Naive thymus-derived CD4-positive, alpha-beta T cell (primary cell): Measurements from ENCODE around the gene FUCA1. TPM values are rescaled to one million over a fixed set of nuclear protein-coding genes. Genes with fewer than 3 reads are reported as not detected.
"Not testable (repeated sequence)": the region's sequence is repeated elsewhere in the genome, so short reads cannot be mapped to it uniquely, and the experiment has no call there.

Experiments
- ATAC-seq: fragments of 150-1000 bp; cut with Tn5 transposase; 2 replicates; pipeline ENCODE4 v1.10.0; 2021; ENCODE audit warnings: mild to moderate bottlenecking, moderate library complexity
- CTCF ChIA-PET: fragments of 350-600 bp; sonication (Branson Sonifier 250); formaldehyde crosslinking; loops from one replicate; lab custom pipeline; 2021; ENCODE audit warnings: antibody characterized with exemption; lab: Charles Lee
- POLR2A ChIA-PET: fragments of 350-600 bp; sonication (Branson Sonifier 250); formaldehyde crosslinking; loops from one replicate; lab custom pipeline; 2021; ENCODE audit warnings: antibody characterized with exemption, inconsistent platforms; lab: Charles Lee
- DNase-seq, 9 donors: peaks; one replicate each; pipeline versions ENCODE4 v3.0.0 to v3.0.0-alpha.2; 2020 to 2022; ENCODE audit warnings: mixed read lengths in 1 of 9
- H3K27ac ChIP-seq: one replicate; pipeline ENCODE4 v1.7.0; 2013; ENCODE audit warnings: mild to moderate bottlenecking, low read depth, low read length, moderate library complexity
- H3K27me3 ChIP-seq, 2 donors: one replicate each; pipeline ENCODE4 v1.7.0; 2013; ENCODE audit warnings: low read length in 2 of 2, mild to moderate bottlenecking in 2 of 2, moderate library complexity in 2 of 2; ENCODE audit not compliant: control insufficient read depth in 2 of 2, insufficient read depth in 2 of 2
- H3K36me3 ChIP-seq, 3 experiments: 1 replicate in 2 of 3; 2 replicates in 1 of 3; pipeline ENCODE4 v1.7.0; 2013; ENCODE audit warnings: low read length in 3 of 3, mild to moderate bottlenecking in 3 of 3, moderate library complexity in 1 of 3; ENCODE audit not compliant: insufficient read depth in 3 of 3, control insufficient read depth in 2 of 3
- H3K4me1 ChIP-seq, 2 donors: one replicate each; pipeline ENCODE4 v1.7.0; 2013; ENCODE audit warnings: low read length in 2 of 2, mild to moderate bottlenecking in 2 of 2, moderate library complexity in 1 of 2; ENCODE audit not compliant: control insufficient read depth in 2 of 2, insufficient read depth in 2 of 2
- H3K4me3 ChIP-seq: 2 replicates; pipeline ENCODE4 v1.7.0; 2013; ENCODE audit warnings: mild to moderate bottlenecking, low read length
- H3K9me3 ChIP-seq, 3 experiments: 1 replicate in 2 of 3; 2 replicates in 1 of 3; pipeline ENCODE4 v1.7.0; 2013; ENCODE audit warnings: low read length in 3 of 3; ENCODE audit not compliant: control insufficient read depth in 2 of 3
- H3K27ac Mint-ChIP-seq, 9 donors: one replicate each; pipeline ENCODE4 v1.8.0; 2020 to 2022; ENCODE audit warnings: mixed read lengths in 9 of 9, mild to moderate bottlenecking in 8 of 9, moderate library complexity in 5 of 9, inconsistent platforms in 2 of 9
- H3K27me3 Mint-ChIP-seq, 5 donors: one replicate each; pipeline ENCODE4 v1.8.0; 2021 to 2022; ENCODE audit warnings: mixed read lengths in 5 of 5, mild to moderate bottlenecking in 1 of 5
- H3K36me3 Mint-ChIP-seq, 5 donors: one replicate each; pipeline ENCODE4 v1.8.0; 2020 to 2022; ENCODE audit warnings: mixed read lengths in 5 of 5, mild to moderate bottlenecking in 3 of 5, inconsistent platforms in 1 of 5
- H3K4me1 Mint-ChIP-seq, 7 donors: one replicate each; pipeline ENCODE4 v1.8.0; 2020 to 2022; ENCODE audit warnings: mixed read lengths in 7 of 7, mild to moderate bottlenecking in 3 of 7, inconsistent platforms in 1 of 7
- H3K4me3 Mint-ChIP-seq, 10 donors: one replicate each; pipeline ENCODE4 v1.8.0; 2020 to 2022; ENCODE audit warnings: mild to moderate bottlenecking in 10 of 10, mixed read lengths in 10 of 10, moderate library complexity in 6 of 10, inconsistent platforms in 2 of 10
- H3K9me3 Mint-ChIP-seq, 11 donors: one replicate each; pipeline ENCODE4 v1.8.0; 2020 to 2022; ENCODE audit warnings: mixed read lengths in 11 of 11, mild to moderate bottlenecking in 4 of 11, inconsistent platforms in 1 of 11, moderate library complexity in 1 of 11
- intact Hi-C, 2 donors: fragments of 100-400 bp; cut with micrococcal nuclease; formaldehyde crosslinking; loops; one replicate each; pipeline ENCODE4 v1.15.1; 2023
- polyA plus RNA-seq, 2 donors: library from polyadenylated mRNA; unstranded; fragments of 300-500 nt; fragmentation: Illumina TruSeq; gene quantifications; one replicate each; pipeline ENCODE4 v1.2.3, GENCODE V29; 2021
- total RNA-seq, 6 experiments: library from RNA in 5 of 6; stranded (reverse) in 5 of 6; gene quantifications; 1 replicate in 5 of 6; 2 replicates in 1 of 6; pipeline ENCODE4 v1.2.3 and lab custom pipeline; 2021 to 2026

The FUCA1 gene
- total and polyA plus RNA-seq, 7 experiments from 2014 or later = 4.9 to 62.7 (median 16.3) TPM

GRCh38 chr1:23806280-23806679 lies 61.8 kb downstream of the FUCA1 start:
- H3K27me3 ChIP-seq = no peaks in the 10 kb centered on the region
- Mint-ChIP-seq H3K9me3 (no peaks in the 10 kb centered on the region), H3K4me1 (peaks cover 15 to 28% (median 24%) of the 10 kb centered on the region in 7 donors), H3K36me3 (peaks cover 0 to 17% (median 1%) of the 10 kb centered on the region in 5 donors), H3K27ac (peak overlapping the region in 2 of 9 donors; percentile 22 to 41), H3K27me3 (no peaks in the 10 kb centered on the region), H3K4me3 (no peak overlapping the region)
- H3K36me3 ChIP-seq = peaks cover 0 to 20% (median 0%) of the 10 kb centered on the region in 3 experiments
- CTCF ChIA-PET = interaction anchor here (1.6 kb wide), 1 partner anchor 110 kb away, joined by 9 read pairs; no protein-coding TSS in a partner anchor
- intact Hi-C loops = no loop called here
- no peak for ATAC-seq
- no peak overlapping the region for H3K27ac ChIP-seq
- peaks cover 4 to 15% of the 10 kb centered on the region in 2 donors for H3K4me1 ChIP-seq
- no peak for DNase-seq
- POLR2A ChIA-PET = no interaction called here
- no peaks in the 10 kb centered on the region for H3K9me3 ChIP-seq
- no peak overlapping the region for H3K4me3 ChIP-seq

DNA sequence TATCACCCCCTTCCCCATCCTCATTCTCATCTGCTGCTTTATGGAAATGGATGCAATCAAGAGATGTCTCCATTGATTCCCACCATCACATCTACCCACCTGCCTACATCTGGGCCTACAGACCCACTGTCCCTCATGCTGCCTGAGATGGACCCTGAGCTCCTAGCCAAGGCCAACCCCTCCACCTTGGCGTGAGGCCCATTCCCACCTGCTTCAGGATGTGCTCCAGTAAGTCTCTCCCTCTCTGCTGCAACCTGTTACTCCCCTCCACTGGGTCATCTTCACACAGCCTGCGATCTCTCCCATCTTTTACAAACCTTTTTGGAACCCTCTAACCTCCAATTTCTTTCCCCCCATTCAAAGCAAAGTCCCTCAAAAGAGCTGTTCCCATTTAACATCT lies 63.1 kb downstream of the FUCA1 start:
- peaks cover 7 to 10% of the 10 kb centered on the region in 2 donors for H3K4me1 ChIP-seq
- H3K27ac ChIP-seq = no peak overlapping the region
- DNase-seq = no peak
- Mint-ChIP-seq H3K27ac (peak overlapping the region in 6 of 9 donors; percentile 5 to 83 (median 16)), H3K9me3 (no peaks in the 10 kb centered on the region), H3K36me3 (peaks cover 0 to 15% (median 0%) of the 10 kb centered on the region in 5 donors), H3K4me3 (peak overlapping the region in 1 of 10 donors; percentile 2), H3K27me3 (no peaks in the 10 kb centered on the region), H3K4me1 (peaks cover 3 to 23% (median 22%) of the 10 kb centered on the region in 7 donors)
- H3K4me3 ChIP-seq = no peak overlapping the region
- ChIA-PET CTCF (interaction anchor here (0.7 kb wide), 1 partner anchor 113 kb away, joined by 4 read pairs; no protein-coding TSS in a partner anchor), POLR2A (interaction anchor here (0.6 kb wide), 2 partner anchors 26 to 119 kb away, joined by 3 read pairs; no protein-coding TSS in a partner anchor)
- H3K36me3 ChIP-seq = peaks cover 0 to 26% (median 0%) of the 10 kb centered on the region in 3 experiments
- no peaks in the 10 kb centered on the region for H3K9me3 ChIP-seq
- no peak for ATAC-seq
- intact Hi-C loops = no loop called here
- no peaks in the 10 kb centered on the region for H3K27me3 ChIP-seq

DNA sequence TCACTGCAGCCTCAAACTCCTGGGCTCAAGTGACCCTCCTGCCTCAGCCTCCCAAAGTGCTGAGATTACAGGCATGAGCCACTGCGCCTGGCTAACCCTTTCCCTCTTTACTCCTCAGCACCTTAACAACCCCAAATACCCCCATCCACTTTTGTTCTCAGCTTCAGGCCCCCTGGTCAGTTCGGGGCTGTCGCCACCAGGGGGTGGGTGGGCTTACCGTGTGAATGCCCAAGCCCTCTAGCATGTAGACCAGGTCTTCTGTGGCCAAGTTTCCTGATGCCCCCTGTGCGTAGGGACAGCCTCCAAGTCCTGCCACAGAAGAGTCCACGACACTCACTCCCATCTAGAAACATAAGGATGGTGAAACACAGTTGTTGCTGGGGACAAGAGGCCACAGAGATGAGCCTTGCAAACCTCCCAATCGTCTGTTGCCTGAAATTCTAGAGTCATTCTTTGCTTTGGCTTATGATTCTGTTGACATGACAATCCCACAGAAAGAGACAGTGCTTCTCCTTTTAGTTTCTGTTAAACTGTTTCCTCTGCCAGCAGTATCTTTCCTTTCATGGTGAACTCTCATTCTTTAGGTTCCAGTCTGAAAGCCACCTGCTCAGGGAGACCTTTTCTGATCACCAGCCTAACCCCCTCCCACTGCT lies 63.8 kb downstream of the FUCA1 start:
- Histone ChIP-seq H3K36me3 (peaks cover 0 to 26% (median 0%) of the 10 kb centered on the region in 3 experiments), H3K4me3 (no peak overlapping the region), H3K27me3 (no peaks in the 10 kb centered on the region), H3K4me1 (peaks cover 7 to 12% of the 10 kb centered on the region in 2 donors), H3K27ac (no peak overlapping the region), H3K9me3 (no peaks in the 10 kb centered on the region)
- Mint-ChIP-seq H3K9me3 (no peaks in the 10 kb centered on the region), H3K4me3 (peak overlapping the region in 1 of 10 donors; percentile 20), H3K27ac (peak overlapping the region in 4 of 9 donors; percentile 2 to 69 (median 62)), H3K36me3 (peaks cover 0 to 15% (median 0%) of the 10 kb centered on the region in 5 donors), H3K4me1 (peaks cover 6 to 24% (median 20%) of the 10 kb centered on the region in 7 donors), H3K27me3 (no peaks in the 10 kb centered on the region)
- ATAC-seq (no peak), DNase-seq (no peak)
- intact Hi-C loops = no loop called here
- ChIA-PET CTCF (interaction anchor here (3.0 kb wide), 1 partner anchor 112 kb away, joined by 14 read pairs; no protein-coding TSS in a partner anchor), POLR2A (interaction anchor here (0.6 kb wide), 1 partner anchor 120 kb away, joined by 3 read pairs; no protein-coding TSS in a partner anchor)

GRCh38 chr1:23803674-23804073 lies 64.4 kb downstream of the FUCA1 start:
- Mint-ChIP-seq H3K4me1 (peaks cover 6 to 29% (median 20%) of the 10 kb centered on the region in 7 donors), H3K9me3 (no peaks in the 10 kb centered on the region), H3K27me3 (no peaks in the 10 kb centered on the region), H3K4me3 (no peak overlapping the region), H3K27ac (peak overlapping the region in 3 of 9 donors; percentile 49 to 65 (median 59)), H3K36me3 (peaks cover 0 to 15% (median 0%) of the 10 kb centered on the region in 5 donors)
- Histone ChIP-seq H3K27ac (no peak overlapping the region), H3K36me3 (peaks cover 0 to 26% (median 0%) of the 10 kb centered on the region in 3 experiments), H3K27me3 (no peaks in the 10 kb centered on the region), H3K9me3 (no peaks in the 10 kb centered on the region), H3K4me3 (no peak overlapping the region), H3K4me1 (peaks cover 7 to 15% of the 10 kb centered on the region in 2 donors)
- no peak for ATAC-seq
- ChIA-PET POLR2A (no interaction called here), CTCF (interaction anchor here (3.0 kb wide), 1 partner anchor 113 kb away, joined by 14 read pairs; no protein-coding TSS in a partner anchor)
- intact Hi-C loops = no loop called here
- DNase-seq = no peak

DNA sequence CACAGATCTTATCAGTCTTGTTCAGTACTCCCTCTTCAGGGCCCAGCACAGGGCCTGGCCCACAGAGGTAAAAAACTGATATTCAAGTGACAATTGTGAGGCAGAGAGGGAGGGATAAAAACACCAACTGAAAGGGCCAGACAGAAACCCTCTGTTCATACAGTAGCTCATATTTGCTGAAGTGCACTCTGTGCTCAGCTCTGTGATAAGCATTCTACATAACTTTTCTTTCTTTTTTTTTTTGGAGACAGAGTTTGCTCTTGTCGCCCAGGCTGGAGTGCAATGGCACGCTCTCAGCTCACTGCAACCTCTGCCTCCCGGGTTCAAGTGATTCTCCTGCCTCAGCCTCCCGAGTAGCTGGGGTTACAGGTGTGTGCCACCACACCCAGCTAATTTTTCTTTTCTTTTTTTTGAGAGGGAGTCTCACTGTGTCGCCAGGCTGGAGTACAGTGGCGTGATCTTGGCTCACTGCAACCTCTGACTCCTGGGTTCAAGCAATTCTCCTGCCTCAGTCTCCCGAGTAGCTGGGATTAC lies 65.2 kb downstream of the FUCA1 start:
- ATAC-seq, intact Hi-C loops, H3K27ac ChIP-seq, DNase-seq, H3K27me3 Mint-ChIP-seq, H3K9me3 Mint-ChIP-seq, H3K9me3 ChIP-seq, H3K27me3 ChIP-seq, H3K4me3 ChIP-seq: not testable (repeated sequence)
- peaks cover 0 to 20% (median 0%) of the 10 kb centered on the region in 3 experiments for H3K36me3 ChIP-seq
- ChIA-PET POLR2A (interaction anchor here (1.0 to 7.3 kb wide), 6 partner anchors 9 to 177 kb away, joined by 3 to 53 read pairs (median 28); partner anchors contain the start of genes HMGCL, LYPLA2, PITHD1 and SRSF10), CTCF (interaction anchor here (0.8 to 3.0 kb wide), 3 partner anchors 8 to 114 kb away, joined by 3 to 14 read pairs (median 9); no protein-coding TSS in a partner anchor)
- peak overlapping the region in 6 of 9 donors; percentile 59 to 92 (median 86) for H3K27ac Mint-ChIP-seq
- peak overlapping the region in 1 of 10 donors; percentile 66 for H3K4me3 Mint-ChIP-seq
- peaks cover 6 to 31% (median 20%) of the 10 kb centered on the region in 7 donors for H3K4me1 Mint-ChIP-seq
- H3K4me1 ChIP-seq = peaks cover 7 to 15% of the 10 kb centered on the region in 2 donors
- peaks cover 0 to 15% (median 0%) of the 10 kb centered on the region in 5 donors for H3K36me3 Mint-ChIP-seq

DNA sequence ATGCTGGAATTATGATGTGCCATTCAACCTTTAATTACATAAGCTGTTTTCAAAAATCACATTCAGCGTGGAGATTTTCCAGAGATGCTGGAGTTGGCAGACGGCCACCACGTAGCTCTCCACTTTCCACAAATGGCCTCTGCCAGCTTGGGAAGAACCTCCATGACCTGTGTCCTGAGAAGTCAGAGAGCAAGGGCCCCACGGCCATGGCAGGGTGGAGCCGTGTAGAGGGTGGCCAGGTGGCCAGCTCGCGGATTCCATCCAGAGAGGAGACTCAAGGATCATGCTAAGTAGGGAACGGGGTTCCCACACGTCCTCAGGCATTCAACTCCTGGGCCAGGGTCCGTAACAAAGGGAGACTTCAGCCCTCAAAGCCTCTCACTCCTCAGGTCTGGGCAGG lies 66.2 kb downstream of the FUCA1 start:
- H3K27ac Mint-ChIP-seq = peak overlapping the region in 7 of 9 donors; percentile 42 to 92 (median 81)
- H3K36me3 Mint-ChIP-seq = peaks cover 0 to 15% (median 0%) of the 10 kb centered on the region in 5 donors
- intact Hi-C loops = loop anchor here (2.0 kb wide), 4 partner anchors 37 to 179 kb away; partner anchors contain the start of genes ELOA (in 1 of the 2), PNRC2 (in 1 of the 2) and SRSF10 (in 1 of the 2)
- CTCF ChIA-PET = interaction anchor here (0.6 to 3.0 kb wide), 5 partner anchors 9 to 521 kb away, joined by 3 to 14 read pairs (median 3); no protein-coding TSS in a partner anchor
- no peaks in the 10 kb centered on the region for H3K27me3 Mint-ChIP-seq
- H3K4me1 Mint-ChIP-seq = peaks cover 6 to 25% (median 20%) of the 10 kb centered on the region in 7 donors
- ATAC-seq = no peak
- Histone ChIP-seq H3K4me3 (no peak overlapping the region), H3K27ac (peak overlapping the region; percentile 91), H3K9me3 (no peaks in the 10 kb centered on the region), H3K4me1 (peaks cover 7 to 15% of the 10 kb centered on the region in 2 donors), H3K36me3 (peaks cover 0 to 10% (median 0%) of the 10 kb centered on the region in 3 experiments), H3K27me3 (no peaks in the 10 kb centered on the region)
- no peaks in the 10 kb centered on the region for H3K9me3 Mint-ChIP-seq
- DNase-seq = no peak
- peak overlapping the region; percentile 6 to 94 (median 63) for H3K4me3 Mint-ChIP-seq
- POLR2A ChIA-PET = interaction anchor here (0.8 to 7.3 kb wide), 10 partner anchors 10 to 178 kb away, joined by 3 to 53 read pairs (median 8); partner anchors contain the start of genes ELOA, HMGCL, LYPLA2 and PITHD1
